GM18499 (cell line): Measurements from ENCODE around the gene DNALI1.
"Not testable (repeated sequence)": the region's sequence is repeated elsewhere in the genome, so short reads cannot be mapped to it uniquely, and the experiment has no call there.

ENCODE experiments used
- ATAC-seq: cut with Tn5 transposase; IDR thresholded peaks from one replicate; pipeline ENCODE4 v1.9.1; 2021; ENCODE audit warnings: moderate number of reproducible peaks; ENCODE audit not compliant: insufficient read depth, unreplicated experiment

The DNALI1 gene

DNA sequence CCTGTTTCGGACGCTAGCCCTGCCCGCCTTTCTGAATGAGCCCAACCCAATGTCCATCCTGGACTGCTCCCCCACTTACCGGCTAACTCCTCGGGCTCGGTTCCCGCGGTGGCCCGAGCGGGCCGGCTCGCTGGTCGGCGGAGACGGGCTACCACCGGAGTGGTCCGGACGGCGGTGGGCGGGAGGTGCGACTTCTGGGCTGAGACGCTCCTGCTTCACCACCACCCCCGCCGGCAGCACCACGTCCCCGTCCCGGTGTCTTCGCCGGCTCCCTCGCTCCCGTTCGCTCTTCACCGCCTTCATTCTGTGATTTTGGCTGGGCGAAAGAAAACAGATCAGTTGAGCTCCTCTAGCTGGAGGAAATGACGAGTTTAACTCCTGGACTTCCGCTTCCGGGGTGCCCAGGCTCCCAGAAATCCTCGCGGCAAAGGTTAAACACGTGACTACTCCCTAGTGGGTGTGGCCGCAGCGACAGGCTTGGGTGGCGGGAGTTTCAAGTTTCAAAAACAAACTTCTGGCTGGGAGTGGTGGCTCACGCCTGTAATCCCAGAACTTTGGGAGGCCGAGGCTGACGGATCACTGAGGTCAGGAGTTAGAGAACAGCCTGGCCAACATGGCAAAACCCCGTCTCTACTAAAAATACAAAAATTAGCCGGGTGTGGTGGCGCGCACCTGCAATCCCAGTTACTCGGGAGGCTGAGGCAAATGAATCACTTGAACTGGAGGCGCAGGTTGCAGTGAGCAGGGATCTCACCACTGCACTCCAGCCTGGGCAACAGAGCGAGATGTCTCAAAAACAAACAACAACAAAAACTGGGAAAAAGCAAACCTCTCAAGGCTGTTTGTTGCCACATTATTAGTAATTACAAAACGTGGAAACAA is 2.6 kb upstream of the DNALI1 start, which contains the start of gene SNIP1:
TSS of gene SNIP1 (minus strand) at position 367 of the 882 bp plus-strand sequence. CDS start at position 303, 64 bp downstream.
- no peak for ATAC-seq

DNA sequence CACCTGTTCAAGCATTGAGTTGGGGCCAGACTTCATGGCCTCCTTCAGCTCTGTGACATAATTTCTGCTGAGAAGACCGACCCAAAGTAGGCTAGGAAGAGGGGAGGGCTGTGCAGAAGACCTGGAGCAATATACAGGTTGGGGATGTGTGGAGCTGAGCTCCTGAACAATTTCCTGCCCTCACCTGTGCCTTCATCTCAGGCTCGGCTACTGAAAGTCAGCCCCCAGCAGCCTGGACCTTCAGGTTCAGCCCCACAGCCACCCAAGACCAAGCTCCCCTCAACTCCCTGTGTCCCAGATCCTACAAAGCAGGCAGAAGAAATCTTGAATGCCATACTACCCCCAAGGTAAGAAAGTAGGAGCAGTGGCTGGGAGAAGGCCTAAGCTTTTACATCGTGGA is 662 bp downstream of the DNALI1 start:
- no peak for ATAC-seq

DNA sequence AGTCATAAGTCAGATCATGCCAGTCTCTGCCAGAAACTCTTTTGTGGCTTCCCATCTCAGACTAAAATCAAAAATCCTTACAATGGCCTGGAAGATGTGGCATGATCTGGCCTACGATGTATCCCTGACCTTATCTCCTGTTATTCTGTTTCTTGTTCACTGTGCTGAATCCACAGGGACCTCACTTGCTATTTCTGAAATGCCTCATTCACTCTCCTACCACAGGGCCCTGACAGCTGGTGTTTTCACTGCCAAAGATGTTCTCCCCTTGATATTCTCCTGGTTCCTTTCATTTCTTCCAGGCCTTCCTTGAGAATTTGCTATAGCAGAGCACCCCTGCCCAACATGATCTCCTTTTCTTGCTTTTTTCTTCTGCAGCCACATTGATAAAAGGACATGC is 1.7 kb downstream of the DNALI1 start:
- ATAC-seq = no peak

DNA sequence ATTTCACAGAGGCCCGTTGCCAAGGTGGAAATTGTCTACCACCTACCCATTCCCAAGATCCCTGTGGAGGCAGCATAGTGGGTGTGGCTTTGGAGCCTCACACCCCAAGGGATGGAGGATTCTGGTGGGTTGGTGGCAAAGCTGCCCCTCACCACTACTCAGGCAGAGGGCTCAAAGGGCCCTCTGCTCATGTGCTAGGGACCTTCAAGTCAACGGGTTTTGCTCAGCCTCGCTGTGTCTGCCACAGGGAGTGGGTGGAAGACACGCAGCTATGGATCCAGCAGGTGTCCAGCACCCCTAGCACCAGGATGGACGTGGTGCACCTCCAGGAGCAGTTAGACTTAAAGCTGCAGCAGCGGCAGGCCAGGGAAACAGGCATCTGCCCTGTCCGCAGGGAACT is 2.3 kb downstream of the DNALI1 start:
- ATAC-seq = no peak

DNA sequence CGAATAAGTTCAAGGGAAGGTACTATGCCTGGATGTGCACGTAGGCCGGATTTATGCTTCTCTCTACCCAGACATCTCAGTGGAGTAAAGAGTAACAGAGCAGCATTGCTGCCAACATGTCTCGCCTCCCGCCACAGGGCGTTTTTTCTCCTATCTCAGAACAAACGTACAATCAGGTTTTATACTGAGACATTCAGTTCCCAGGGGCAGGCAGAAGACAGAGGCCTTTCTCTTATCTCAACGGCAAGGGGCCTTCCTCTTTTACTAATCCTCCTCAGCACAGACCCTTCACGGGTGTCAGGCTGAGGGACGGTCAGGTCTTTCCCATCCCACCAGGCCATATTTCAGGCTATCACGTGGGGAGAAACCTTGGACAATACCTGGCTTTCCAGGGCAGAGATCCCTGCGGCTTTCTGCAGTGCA is 3.2 kb downstream of the DNALI1 start:
- not testable (repeated sequence) for ATAC-seq

DNA sequence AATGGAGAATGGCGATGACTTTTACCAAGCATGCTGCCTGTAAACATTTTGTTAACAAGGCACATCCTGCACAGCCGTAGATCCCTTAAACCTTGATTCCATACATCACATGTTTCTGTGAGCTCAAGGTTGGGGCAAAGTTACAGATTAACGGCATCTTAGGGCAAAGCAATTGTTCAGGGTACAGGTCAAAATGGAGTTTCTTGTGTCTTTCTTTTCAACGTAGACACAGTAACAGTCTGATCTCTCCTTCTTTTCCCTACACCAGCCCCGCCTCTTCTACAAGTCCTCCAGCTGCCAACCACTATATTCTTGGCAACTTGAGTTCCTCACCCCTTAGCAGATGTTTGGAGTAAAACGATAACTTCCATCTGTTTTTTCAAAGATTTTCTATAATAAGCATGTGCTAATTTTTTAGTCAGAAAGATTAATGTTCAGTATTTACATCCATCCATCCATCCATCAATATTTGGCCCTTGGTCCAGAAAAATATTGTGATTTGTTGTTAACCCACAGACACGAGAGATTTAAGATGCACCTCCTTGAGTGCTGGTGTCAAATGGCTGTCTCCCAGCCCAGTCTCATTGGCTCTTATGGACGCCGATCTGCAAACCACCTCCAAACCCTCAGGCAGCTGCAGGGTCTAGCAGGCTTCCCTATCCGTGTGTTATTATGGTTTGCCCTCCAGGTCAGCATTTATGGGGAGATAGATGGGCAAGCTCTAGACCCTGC is 3.8 kb downstream of the DNALI1 start:
- ATAC-seq = no peak

DNA sequence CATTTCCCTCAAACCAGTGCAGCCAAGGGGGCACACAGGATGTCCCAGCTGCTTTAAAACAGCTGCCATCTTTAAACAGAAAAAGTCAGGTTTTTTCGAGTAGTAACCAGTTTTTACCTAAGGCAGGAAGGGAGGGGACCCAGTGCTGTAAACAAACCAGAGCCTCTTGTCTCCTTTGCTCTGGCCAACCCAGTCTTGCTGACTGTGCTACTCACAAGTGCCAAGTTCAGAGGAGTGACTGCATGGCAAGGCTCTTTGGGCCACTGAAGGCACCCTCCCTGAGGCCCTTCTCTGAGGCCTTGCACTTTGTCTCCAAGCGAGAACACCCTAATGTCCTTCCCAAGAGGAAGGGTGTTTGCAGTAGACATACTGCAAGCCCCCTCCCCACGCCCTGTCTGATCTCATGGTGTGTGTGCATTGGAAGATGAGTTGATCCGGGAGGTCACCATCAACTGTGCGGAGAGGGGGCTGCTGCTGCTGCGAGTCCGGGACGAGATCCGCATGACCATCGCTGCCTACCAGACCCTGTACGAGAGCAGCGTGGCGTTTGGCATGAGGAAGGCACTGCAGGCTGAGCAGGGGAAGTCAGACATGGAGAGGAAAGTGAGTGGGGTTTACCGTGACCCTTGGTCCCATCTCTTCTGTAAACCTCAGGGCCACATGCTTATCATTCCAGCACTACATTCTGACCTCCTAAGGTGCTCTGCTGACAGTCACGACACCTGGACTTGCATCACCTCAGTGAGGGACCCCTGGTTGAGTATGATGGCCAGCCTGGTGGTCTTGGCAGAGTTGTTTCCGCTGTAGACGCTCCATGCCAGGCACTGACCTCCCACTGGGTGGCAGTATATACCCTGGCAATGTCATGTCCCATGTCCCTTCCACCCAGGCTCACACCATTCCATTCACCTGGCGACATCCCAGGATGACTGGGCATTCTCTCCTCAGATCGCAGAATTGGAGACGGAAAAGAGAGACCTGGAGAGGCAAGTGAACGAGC is 4.7 kb downstream of the DNALI1 start:
- no peak for ATAC-seq

DNA sequence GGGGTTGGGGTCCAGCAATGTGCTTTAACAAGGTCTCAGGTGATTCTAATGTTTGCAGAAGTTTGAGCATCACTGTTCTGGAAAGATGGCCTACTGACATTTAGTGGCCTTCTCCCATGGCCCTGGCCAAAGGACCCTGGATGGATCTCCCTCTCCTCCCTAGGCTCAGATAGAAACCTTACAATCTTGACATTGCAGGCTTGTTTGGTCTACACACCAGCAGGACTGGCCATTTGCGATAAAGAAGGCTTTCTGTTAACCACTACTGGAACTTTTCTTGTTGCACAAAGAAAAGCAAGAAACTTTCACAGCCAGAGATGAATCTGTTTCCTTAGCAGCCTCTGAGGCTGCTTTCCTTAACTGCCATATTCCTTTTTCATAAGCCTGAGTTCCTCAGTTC is 6.2 kb downstream of the DNALI1 start:
- no peak for ATAC-seq

DNA sequence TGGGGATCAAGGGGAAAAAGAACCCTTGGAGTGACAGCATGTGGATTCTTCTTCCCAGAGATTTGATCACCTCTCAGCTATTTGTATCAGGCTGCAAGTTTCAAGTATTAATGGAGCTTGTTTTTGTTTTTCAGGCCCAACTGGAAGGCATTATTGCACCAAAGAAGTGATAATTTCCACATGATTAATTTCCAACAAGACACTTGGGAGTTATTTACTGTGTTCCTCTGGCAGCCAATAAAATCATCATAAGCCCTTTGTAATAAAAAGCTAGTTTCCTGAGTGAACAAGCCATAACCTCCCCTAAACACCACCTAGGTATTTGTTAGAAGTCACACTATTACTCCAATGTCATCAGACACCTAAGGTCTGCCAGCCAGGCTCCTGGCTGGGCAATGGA is 8.2 kb downstream of the DNALI1 start:
- ATAC-seq = no peak

DNA sequence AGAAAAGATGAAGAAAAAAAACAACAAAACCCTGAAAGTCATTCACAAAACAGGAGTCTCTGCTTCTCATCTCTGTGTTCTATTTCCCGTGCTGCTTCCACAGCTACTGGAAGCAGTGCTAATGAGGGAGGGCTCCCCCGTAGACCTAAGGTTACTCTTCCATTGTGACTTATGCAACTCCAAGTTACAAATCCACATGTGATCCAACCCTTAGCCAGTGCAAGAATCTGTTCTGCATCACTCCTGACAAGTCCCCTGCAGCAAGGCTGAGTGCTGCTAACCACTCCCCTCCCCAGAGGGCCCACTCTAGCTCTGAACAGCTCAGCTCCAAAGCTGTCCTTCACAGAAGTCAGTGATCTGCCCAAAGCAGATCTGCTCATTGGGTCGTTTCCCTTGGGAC is 10.3 kb downstream of the DNALI1 start:
- no peak for ATAC-seq

DNA sequence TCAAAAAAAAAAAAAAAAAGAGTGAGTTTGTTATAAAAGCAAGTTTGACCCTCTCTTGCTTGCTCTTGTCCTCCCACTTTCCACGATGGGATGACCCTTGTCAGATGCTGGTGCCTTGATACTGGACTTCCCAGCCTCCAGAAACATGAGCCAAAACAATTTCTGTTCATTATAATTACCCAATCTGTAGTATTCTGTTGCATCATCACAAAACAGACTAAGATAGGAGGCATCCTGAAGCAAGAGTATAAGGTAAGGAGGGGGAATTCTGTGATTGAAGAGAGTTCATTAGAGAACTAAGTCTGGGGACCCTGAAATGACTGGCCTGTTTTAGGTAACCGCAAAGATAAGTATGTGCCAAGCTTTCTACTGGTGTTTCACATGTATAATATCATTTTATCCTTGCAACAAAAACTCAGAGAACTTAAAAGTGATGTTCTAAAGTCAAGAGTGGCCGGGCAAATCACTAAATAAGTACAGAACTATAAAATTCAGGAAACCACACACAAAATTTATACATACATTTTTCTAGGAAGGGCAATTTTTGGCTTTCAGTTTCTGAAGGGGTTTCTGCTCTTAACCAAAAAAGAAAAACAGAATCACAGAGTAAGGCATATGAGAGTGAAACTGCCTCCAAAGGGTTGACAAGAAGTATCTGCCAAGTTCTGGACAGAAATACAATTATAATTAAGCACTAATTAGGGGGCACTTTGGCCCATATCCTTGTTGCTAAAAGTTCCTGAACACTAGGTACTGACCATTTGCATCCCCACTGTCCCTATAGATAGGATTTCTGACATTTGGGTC is 14.0 kb downstream of the DNALI1 start:
- no peak for ATAC-seq

DNA sequence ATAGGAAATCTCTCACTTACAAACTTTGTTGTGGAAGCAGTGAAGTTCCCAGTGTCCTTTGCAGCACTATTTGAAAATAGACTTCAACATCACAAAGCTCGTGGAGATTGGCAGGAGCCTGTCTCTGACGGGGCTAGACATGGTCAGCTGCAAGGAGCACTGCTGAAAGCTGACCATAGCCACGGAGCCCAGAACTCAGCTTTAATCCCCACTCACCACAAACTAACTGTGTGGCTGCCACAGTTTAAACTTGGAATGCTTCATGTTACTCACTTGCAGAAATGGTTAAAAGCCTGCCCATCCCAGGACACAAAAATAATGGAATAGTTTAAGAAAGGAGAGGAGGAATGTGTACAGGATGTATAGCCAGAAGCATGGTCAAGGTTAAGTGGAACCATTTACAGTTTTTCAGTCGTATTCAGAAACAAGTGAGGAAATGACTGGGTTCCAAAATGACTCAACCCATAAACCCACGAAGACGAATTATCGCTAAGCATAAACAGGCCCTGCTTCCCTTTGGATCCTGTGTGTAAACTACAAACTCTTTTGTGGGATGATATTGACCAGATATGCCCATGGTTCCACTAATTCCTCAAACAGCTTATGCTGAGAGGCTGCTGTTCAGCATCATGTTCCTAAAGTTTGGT is 18.2 kb downstream of the DNALI1 start:
- ATAC-seq = no peak

DNA sequence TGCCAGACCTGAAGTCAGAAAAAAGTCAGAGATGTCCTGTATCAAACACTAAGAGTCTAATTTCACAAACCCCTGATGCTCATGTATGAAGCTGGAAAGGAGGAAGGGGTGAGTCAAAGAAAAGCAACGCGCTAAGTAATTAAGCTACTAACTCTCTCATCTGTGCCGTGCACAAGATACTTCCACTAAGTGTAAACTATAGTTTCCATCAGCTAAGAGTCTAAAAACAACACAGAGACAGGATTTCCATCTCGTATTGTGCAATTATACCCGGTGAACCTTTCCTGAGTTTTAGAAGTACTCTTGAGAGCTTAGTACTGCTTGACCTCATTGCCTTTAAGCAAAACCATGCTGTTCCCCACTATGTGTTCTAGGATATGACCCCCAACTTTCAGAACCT is 19.0 kb downstream of the DNALI1 start:
- no peak for ATAC-seq

DNA sequence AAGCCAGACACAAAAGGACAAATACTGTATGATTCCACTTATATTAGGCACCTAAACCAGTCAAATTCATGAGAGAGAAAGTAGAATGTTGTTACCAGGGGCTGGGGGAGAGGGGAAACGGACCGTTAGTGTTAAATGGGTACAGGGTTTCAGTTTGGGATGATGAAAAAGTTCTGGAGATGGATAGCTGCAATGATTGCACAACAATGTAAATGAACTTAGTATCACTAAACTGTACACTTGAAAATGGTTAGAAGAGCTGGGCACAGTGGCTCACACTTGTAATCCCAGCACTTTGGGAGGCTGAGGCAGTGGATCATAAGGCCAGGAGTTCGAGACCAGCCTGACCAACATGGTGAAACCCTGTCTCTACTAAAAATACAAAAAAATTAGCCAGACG is 27.8 kb downstream of the DNALI1 start:
- ATAC-seq = not testable (repeated sequence)

DNA sequence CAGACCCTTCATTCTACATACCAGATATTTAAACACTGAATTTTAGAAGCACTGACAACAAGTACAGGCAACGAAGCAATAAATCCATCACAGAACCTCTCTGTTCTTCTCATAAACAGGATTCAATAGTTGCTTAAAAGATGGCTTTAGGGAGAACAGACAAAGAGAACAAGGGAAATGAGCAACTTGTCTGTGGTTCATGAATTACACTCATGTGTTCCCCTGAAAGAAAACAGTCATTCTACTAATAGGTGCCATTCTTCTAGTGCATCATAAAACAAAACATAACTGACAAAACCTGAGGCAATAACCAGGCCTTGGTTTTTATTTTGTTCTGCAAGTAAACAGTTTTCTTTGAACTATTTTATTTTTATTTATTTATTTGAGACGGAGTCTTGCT is 32.2 kb downstream of the DNALI1 start:
- no peak for ATAC-seq

DNA sequence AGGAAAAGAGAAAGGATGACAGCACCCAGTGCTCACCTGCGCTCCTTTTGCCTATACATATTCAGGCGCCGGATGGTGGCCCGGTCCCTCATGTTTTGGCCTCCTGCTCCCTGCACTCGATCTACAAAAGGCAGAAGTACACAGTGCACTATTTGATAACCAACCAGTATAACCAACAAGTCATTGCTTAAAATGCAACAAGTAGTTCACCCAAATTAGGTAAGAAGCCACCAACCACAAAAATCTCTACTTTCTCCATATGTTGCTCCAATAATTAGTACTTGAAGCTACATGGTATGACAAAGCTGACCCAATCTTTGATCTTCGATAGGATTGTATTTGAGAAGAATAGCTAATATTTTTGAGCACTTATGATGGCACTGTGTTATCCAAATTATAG is 37.0 kb downstream of the DNALI1 start:
- ATAC-seq = no peak

DNA sequence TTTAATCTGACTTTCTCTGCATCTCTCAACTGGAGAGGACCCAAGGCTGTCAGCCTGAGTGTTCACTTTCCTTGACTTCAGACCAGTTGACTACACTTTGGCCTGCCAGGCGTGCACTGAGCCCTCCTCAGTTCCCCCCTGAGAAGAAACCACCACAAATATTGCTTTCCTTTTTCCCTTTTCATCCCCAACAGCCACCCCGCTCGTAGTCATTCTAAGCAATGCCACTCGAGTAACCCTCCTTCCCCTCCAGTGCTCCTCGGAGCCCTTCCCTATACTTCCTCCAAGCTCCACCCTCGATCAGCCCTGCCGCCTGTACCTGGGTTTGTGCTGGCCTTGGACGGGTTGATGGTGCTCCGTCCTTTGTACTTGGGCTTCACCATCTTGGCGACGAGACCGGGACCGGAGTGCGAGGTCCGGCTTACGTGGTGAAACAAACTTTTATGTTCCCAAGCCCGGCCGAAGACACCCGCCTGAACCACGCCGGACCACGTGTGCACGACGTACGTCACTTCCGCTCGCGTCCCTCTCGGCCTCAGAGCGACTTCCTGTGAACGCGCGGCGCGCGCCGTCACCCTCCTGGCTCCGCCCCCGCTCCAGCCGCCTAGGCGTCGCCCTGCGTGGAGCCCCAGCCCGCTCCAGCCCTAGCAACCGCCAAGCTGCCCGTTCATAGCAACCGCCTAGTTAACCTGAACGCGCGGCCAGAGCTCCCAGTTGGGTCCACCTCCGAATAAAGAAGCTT is 38.9 kb downstream of the DNALI1 start, which contains the start of gene GNL2:
TSS of gene GNL2 (minus strand) at position 498 of the 742 bp plus-strand sequence. CDS start at position 383, 115 bp downstream.
- ATAC-seq = peak; percentile 65

DNA sequence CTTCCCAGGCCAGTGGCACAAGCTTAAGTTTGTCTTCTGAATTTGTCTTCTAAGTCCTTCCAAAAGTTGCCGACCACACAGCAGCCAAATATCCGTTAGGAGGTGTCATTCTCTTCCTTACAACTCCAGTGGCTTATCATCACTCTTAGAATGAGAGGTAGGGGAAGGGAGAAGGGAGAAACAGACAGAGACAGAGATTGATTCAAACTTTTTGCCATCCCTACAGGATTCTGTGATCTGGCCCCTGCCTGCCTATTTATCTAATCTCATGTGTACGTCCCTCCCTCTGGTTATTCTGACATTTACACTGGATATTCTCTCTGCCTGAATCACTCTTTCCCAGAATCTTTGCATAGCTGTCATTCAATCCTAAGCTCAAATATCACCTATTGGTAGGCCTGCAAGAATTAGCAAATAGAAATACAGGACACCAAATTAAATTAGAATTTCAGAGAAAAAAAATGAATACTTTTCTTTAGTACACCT is 39.5 kb downstream of the DNALI1 start:
- no peak for ATAC-seq
